GM12892 (cell line): ENCODE measurements around the gene SPTLC3.

Source experiments
- POLR2A ChIP-seq: IDR thresholded peaks from 2 replicates; pipeline ENCODE4 v1.6.1; 2011; ENCODE audit warnings: low read depth, low read length, control low read depth
- TAF1 ChIP-seq: IDR thresholded peaks from 2 replicates; pipeline ENCODE4 v1.6.1; 2011; ENCODE audit warnings: low read depth, mild to moderate bottlenecking, control low read depth, low read length, borderline replicate concordance

DNA sequence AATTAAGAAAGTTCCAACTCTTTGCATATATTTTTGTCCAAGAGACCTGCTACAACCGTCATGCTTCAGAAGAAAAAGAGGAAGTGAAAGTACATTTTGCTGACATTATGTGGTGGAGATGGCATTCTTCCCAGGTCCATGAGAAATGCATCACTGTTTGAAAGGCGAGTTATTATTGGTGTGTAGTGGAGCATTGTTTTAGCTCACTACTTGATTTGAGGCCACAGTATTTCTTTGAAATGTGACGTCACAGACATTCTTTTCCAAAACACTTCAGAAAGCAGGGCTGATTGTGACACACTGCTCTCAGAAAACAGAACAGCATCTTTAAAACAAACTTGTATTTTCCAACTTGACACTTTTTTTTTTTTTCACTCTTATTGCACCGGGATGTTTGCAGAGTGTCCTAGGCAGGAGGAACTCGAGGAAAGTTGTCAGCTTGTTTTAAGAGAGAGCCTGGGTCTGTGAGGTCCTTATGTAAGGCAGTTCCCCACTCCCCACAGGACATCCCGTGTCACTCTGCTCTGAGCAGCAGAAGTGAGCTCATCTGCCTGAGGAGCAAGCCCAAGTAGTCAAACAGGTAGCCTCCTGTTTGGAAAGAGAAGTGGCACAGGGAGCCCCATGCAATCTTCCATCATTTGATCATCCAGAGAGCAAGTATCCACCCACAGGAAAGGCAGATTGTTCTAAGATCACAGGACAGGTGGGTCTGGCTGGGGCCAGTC lies 1.1 kb downstream of the SPTLC3 start:
- TF ChIP-seq TAF1 = no peak
- TF ChIP-seq POLR2A = no peak
